ENCODE data around the gene USP37. TPM values are rescaled to one million over a fixed set of nuclear protein-coding genes. Genes with fewer than 3 reads are reported as not detected.

USP37 gene
- polyA plus RNA-seq, 1 of the 3 experiments (the other 2 are of a cell fraction): 0.95 TPM

GRCh38 chr2:218470448-218470847, 97.7 kb downstream of the USP37 start:
- peaks cover 15 to 23% of the 10 kb centered on the region in 2 experiments for H3K36me3 ChIP-seq (replicated peaks in 1 of 2; ENCODE audit: control insufficient read depth in 1 of 2, insufficient read depth in 2 of 2, low read length in 1 of 2)
- WGBS (ENCODE audit: low lambda C conversion rate): 0% methylated on average over 1 of the region's 1 CpG

GRCh38 chr2:218465987-218466633, 102.0 kb downstream of the USP37 start:
- H3K9me2 ChIP-seq: no peaks in the 10 kb centered on the region
- H3K27me3 ChIP-seq (ENCODE audit: insufficient read depth): no peaks in the 10 kb centered on the region
- H3K4me2 ChIP-seq: no peak overlapping the region
- H3K27ac ChIP-seq (ENCODE audit: low read depth in 2 of 2, low read length in 1 of 2): no peak overlapping the region
- no peaks in the 10 kb centered on the region for H3K9me3 ChIP-seq
- H4K20me1 ChIP-seq (ENCODE audit: insufficient read depth): no peaks in the 10 kb centered on the region
- no peaks in the 10 kb centered on the region for H3K4me1 ChIP-seq (ENCODE audit: control insufficient read depth in 1 of 2, insufficient read depth in 2 of 2, low read depth in 1 of 2, low read length in 1 of 2)
- peak; percentile 56 for TF ChIP-seq RAD21 (IDR thresholded peaks at IDR 0.05; ENCODE audit: low read length)
- no peak for TF ChIP-seq FOXM1 (IDR thresholded peaks at IDR 0.05; ENCODE audit: low read depth)
- TF ChIP-seq CTCF (IDR thresholded peaks at IDR 0.05): peak; percentile 68
- no peak for TF ChIP-seq TCF12 (IDR thresholded peaks at IDR 0.05)
- H3F3A ChIP-seq (replicated peaks; ENCODE audit: insufficient read depth): no peaks in the 10 kb centered on the region
- no peaks in the 10 kb centered on the region for H3K79me2 ChIP-seq (ENCODE audit: insufficient read depth)
- ChIA-PET POLR2A (no interaction called here), CTCF (interaction anchor here (0.7 to 3.1 kb wide), 20 partner anchors 9 to 217 kb away, joined by 3 to 21 read pairs (median 6); no protein-coding TSS in a partner anchor)
- no peak overlapping the region for H3K4me3 ChIP-seq (ENCODE audit: low read depth in 2 of 2, low read length in 1 of 2)
- WGBS (ENCODE audit: low lambda C conversion rate): 61% methylated on average over 3 of the region's 3 CpGs
- H3K9ac ChIP-seq: no peak overlapping the region
- H2AFZ ChIP-seq (ENCODE audit: low read depth): no peak overlapping the region
- DNase-seq: peak; percentile 32
- H3K36me3 ChIP-seq (replicated peaks in 1 of 2; ENCODE audit: control insufficient read depth in 1 of 2, insufficient read depth in 2 of 2, low read length in 1 of 2): peaks cover 3 to 21% of the 10 kb centered on the region in 2 experiments

More at GRCh38 chr2:218470448-218470847, 97.7 kb downstream of the USP37 start:
- Histone ChIP-seq H3K4me3 (ENCODE audit: low read depth in 2 of 2, low read length in 1 of 2) (no peak overlapping the region), H3K9me3 (no peaks in the 10 kb centered on the region), H4K20me1 (ENCODE audit: insufficient read depth) (no peaks in the 10 kb centered on the region), H3K27ac (ENCODE audit: low read depth in 2 of 2, low read length in 1 of 2) (no peak overlapping the region), H3K9ac (no peak overlapping the region), H3K27me3 (ENCODE audit: insufficient read depth) (no peaks in the 10 kb centered on the region), H3K9me2 (no peaks in the 10 kb centered on the region), H3K4me2 (no peak overlapping the region), H2AFZ (ENCODE audit: low read depth) (no peak overlapping the region), H3K4me1 (ENCODE audit: control insufficient read depth in 1 of 2, insufficient read depth in 2 of 2, low read depth in 1 of 2, low read length in 1 of 2) (no peaks in the 10 kb centered on the region), H3F3A (replicated peaks; ENCODE audit: insufficient read depth) (no peaks in the 10 kb centered on the region), H3K79me2 (ENCODE audit: insufficient read depth) (no peaks in the 10 kb centered on the region)
- no peak for DNase-seq
- POLR2A ChIA-PET: no interaction called here
- no peak for TF ChIP-seq TEAD4 (IDR thresholded peaks at IDR 0.05; ENCODE audit: borderline replicate concordance, insufficient read depth)
- TF ChIP-seq RAD21 (IDR thresholded peaks at IDR 0.05; ENCODE audit: low read length): no peak
- TF ChIP-seq NFIC (IDR thresholded peaks at IDR 0.05; ENCODE audit: borderline replicate concordance): no peak
- TF ChIP-seq GATA2 (CRISPR knock-in tag; IDR thresholded peaks at IDR 0.05): no peak
- no peak for TF ChIP-seq RFX5 (IDR thresholded peaks at IDR 0.05; ENCODE audit: low read length)
- TF ChIP-seq YY1 (IDR thresholded peaks at IDR 0.05; ENCODE audit: low read depth): no peak
- TF ChIP-seq FOSL2 (IDR thresholded peaks at IDR 0.05; ENCODE audit: borderline replicate concordance, low read depth): no peak
- TF ChIP-seq PBX3 (IDR thresholded peaks at IDR 0.05): no peak
- TF ChIP-seq ZBTB33 (IDR thresholded peaks at IDR 0.05; ENCODE audit: borderline replicate concordance, low read depth): no peak
- TF ChIP-seq SMC3 (IDR thresholded peaks at IDR 0.05; ENCODE audit: low read depth, low read length): no peak
- no peak for TF ChIP-seq NRF1 (IDR thresholded peaks at IDR 0.05; ENCODE audit: low read depth, low read length)
- CTCF ChIA-PET: interaction anchor here (1.2 kb wide), 1 partner anchor 76 kb away, joined by 3 read pairs; no protein-coding TSS in a partner anchor
